ENCODE results near the gene PRELID2.
"Not testable (repeated sequence)": the region's sequence is repeated elsewhere in the genome, so short reads cannot be mapped to it uniquely, and the experiment has no call there.

The PRELID2 gene

DNA sequence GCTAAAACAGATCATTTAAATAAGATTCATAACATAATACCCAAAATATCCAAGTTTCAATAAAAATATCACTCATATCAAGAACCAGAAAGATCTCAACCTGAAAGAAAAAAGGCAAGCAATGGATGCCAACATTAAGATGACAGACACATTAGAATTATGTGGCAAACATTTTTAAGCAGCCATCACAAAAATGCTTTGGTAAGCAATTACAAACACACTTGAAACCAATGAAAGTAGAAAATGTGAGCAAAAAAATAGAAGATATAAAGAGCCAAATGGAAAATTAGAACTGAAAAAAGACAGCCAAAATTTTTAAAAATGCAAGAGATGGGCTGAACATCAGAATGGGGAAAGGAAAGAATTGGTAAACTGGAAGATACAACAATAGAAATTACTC, 96.9 kb downstream of the PRELID2 start:
- Histone ChIP-seq H3K79me2 (ENCODE audit: low read length) (no peaks in the 10 kb centered on the region), H3K4me3 (ENCODE audit: low read length) (no peak overlapping the region), H3K4me2 (ENCODE audit: low read length) (no peak overlapping the region), H3K27me3 (ENCODE audit: low read depth, low read length) (no peaks in the 10 kb centered on the region), H3K4me1 (ENCODE audit: low read length) (no peaks in the 10 kb centered on the region), H3K9me3 (ENCODE audit: insufficient read depth, low read length) (no peaks in the 10 kb centered on the region), H3K36me3 (replicated peaks; ENCODE audit: low read depth, low read length) (no peaks in the 10 kb centered on the region), H3K9ac (ENCODE audit: low read length) (no peak overlapping the region), H4K20me1 (ENCODE audit: insufficient read depth, low read length) (no peaks in the 10 kb centered on the region), H3K27ac (ENCODE audit: low read length) (no peak overlapping the region), H2AFZ (ENCODE audit: low read depth, low read length) (no peak overlapping the region)
- TF ChIP-seq, protein P1, sequence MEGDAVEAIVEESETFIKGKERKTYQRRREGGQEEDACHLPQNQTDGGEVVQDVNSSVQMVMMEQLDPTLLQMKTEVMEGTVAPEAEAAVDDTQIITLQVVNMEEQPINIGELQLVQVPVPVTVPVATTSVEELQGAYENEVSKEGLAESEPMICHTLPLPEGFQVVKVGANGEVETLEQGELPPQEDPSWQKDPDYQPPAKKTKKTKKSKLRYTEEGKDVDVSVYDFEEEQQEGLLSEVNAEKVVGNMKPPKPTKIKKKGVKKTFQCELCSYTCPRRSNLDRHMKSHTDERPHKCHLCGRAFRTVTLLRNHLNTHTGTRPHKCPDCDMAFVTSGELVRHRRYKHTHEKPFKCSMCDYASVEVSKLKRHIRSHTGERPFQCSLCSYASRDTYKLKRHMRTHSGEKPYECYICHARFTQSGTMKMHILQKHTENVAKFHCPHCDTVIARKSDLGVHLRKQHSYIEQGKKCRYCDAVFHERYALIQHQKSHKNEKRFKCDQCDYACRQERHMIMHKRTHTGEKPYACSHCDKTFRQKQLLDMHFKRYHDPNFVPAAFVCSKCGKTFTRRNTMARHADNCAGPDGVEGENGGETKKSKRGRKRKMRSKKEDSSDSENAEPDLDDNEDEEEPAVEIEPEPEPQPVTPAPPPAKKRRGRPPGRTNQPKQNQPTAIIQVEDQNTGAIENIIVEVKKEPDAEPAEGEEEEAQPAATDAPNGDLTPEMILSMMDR (IDR thresholded peaks at IDR 0.05; ENCODE audit: low read depth, low read length), result no peak
- no peak for TF ChIP-seq EZH2phosphoT487 (IDR thresholded peaks at IDR 0.05; ENCODE audit: low read depth)

DNA sequence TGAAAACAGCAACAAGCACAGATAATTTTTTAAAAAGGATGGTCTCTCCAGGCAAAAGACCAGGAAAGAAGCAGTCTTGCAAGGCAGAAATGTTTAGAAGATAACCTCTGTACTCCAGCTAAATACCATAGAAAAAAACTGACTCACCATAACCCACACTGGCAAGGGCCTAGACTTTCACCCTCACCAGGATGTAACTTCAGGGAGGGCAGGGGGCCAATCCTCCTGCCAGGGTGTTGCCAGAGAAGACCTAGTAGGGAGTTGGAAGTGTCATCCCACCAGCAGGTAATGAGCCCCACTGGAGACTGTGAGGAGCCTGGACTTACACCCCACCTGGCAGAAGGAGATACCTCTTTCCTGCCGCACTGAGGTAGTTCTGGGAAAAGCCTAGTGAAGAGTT, 97.6 kb downstream of the PRELID2 start:
- H3K4me3 ChIP-seq (ENCODE audit: low read length), result no peak overlapping the region
- no peaks in the 10 kb centered on the region for H3K9me3 ChIP-seq (ENCODE audit: insufficient read depth, low read length)
- no peak overlapping the region for H3K9ac ChIP-seq (ENCODE audit: low read length)
- H3K4me2 ChIP-seq (ENCODE audit: low read length), result no peak overlapping the region
- H2AFZ ChIP-seq (ENCODE audit: low read depth, low read length), result no peak overlapping the region
- no peaks in the 10 kb centered on the region for H3K79me2 ChIP-seq (ENCODE audit: low read length)
- no peak overlapping the region for H3K27ac ChIP-seq (ENCODE audit: low read length)
- no peak for TF ChIP-seq EZH2phosphoT487 (IDR thresholded peaks at IDR 0.05; ENCODE audit: low read depth)
- TF ChIP-seq, protein P1 (IDR thresholded peaks at IDR 0.05; ENCODE audit: low read depth, low read length), result no peak
- no peaks in the 10 kb centered on the region for H3K36me3 ChIP-seq (replicated peaks; ENCODE audit: low read depth, low read length)
- H3K4me1 ChIP-seq (ENCODE audit: low read length), result no peaks in the 10 kb centered on the region
- no peaks in the 10 kb centered on the region for H4K20me1 ChIP-seq (ENCODE audit: insufficient read depth, low read length)
- H3K27me3 ChIP-seq (ENCODE audit: low read depth, low read length), result no peaks in the 10 kb centered on the region

DNA sequence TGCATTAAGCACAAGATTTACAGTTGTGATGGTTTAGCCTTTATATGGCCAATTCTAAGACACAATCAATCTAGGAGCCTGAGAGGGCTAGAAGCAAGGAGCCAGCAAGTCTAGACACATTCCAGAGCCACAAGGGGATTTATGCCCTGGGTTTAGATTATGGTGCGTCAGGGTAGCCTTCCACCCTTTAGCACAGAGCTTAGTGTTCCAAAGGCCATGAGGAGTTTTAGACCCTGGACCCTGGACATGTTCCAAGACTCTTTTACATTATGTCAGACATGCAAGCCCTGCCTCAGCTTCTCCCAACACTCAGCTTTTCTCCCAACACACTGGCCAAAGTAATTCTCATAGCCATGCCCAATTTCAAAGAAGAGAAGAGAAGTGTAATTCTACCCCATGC, 105.2 kb downstream of the PRELID2 start:
- not testable (repeated sequence) for H3K9me3 ChIP-seq (ENCODE audit: insufficient read depth, low read length); H2AFZ ChIP-seq (ENCODE audit: low read depth, low read length); H3K4me1 ChIP-seq (ENCODE audit: low read length); H3K4me3 ChIP-seq (ENCODE audit: low read length); H4K20me1 ChIP-seq (ENCODE audit: insufficient read depth, low read length); H3K27ac ChIP-seq (ENCODE audit: low read length); H3K27me3 ChIP-seq (ENCODE audit: low read depth, low read length); H3K4me2 ChIP-seq (ENCODE audit: low read length); H3K9ac ChIP-seq (ENCODE audit: low read length); H3K79me2 ChIP-seq (ENCODE audit: low read length); H3K36me3 ChIP-seq (replicated peaks; ENCODE audit: low read depth, low read length)

DNA sequence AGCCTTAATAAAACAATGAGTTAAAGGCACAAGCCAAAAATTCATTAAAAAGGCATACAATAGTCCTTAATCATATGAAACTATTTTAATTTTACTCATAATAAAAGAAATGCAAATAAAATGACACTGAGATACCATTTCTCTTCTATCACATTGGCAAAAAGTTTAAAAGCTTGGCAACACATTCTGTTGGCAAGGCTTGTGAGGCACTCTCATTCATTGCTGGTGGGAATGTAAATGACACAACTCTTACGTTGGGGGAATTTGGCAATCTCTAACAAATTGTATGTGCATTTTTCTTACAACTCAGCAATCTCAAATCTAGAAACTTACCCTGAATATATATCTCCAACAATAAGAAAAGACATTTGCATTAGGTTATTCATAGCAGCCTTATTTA, 111.6 kb downstream of the PRELID2 start:
- Histone ChIP-seq H3K9me3 (ENCODE audit: insufficient read depth, low read length) (no peaks in the 10 kb centered on the region), H3K36me3 (replicated peaks; ENCODE audit: low read depth, low read length) (no peaks in the 10 kb centered on the region), H3K4me3 (ENCODE audit: low read length) (no peak overlapping the region), H4K20me1 (ENCODE audit: insufficient read depth, low read length) (no peaks in the 10 kb centered on the region), H3K79me2 (ENCODE audit: low read length) (no peaks in the 10 kb centered on the region), H3K4me1 (ENCODE audit: low read length) (no peaks in the 10 kb centered on the region), H3K9ac (ENCODE audit: low read length) (no peak overlapping the region), H3K27me3 (ENCODE audit: low read depth, low read length) (no peaks in the 10 kb centered on the region), H3K4me2 (ENCODE audit: low read length) (no peak overlapping the region), H2AFZ (ENCODE audit: low read depth, low read length) (no peak overlapping the region), H3K27ac (ENCODE audit: low read length) (no peak overlapping the region)
- no peak for TF ChIP-seq EZH2phosphoT487 (IDR thresholded peaks at IDR 0.05; ENCODE audit: low read depth)
- TF ChIP-seq, protein P1 (IDR thresholded peaks at IDR 0.05; ENCODE audit: low read depth, low read length), result no peak

DNA sequence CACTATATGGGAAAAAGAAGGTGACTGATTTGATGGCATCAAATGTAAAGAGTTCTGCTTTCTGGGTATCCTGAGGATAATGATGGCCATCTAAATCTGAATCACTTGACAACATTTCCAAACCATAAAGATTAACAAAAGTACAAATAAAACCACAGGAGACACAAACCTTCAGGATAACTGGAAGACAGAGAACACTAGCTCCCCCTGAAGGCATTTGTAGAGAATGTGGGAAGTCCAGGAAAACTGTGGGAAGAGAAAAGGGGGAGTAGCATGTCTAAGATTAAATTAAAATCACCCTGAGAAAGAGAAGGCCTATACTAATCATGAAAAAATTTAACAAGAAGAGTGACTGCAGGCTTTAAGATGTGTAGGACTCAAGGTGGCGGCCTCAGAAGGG, 116.2 kb downstream of the PRELID2 start:
- H4K20me1 ChIP-seq (ENCODE audit: insufficient read depth, low read length), result no peaks in the 10 kb centered on the region
- no peak overlapping the region for H3K4me2 ChIP-seq (ENCODE audit: low read length)
- H3K4me1 ChIP-seq (ENCODE audit: low read length), result no peaks in the 10 kb centered on the region
- H3K4me3 ChIP-seq (ENCODE audit: low read length), result no peak overlapping the region
- H2AFZ ChIP-seq (ENCODE audit: low read depth, low read length), result no peak overlapping the region
- TF ChIP-seq EZH2phosphoT487 (IDR thresholded peaks at IDR 0.05; ENCODE audit: low read depth), result no peak
- TF ChIP-seq, protein P1 (IDR thresholded peaks at IDR 0.05; ENCODE audit: low read depth, low read length), result no peak
- H3K9me3 ChIP-seq (ENCODE audit: insufficient read depth, low read length), result no peaks in the 10 kb centered on the region
- H3K36me3 ChIP-seq (replicated peaks; ENCODE audit: low read depth, low read length), result no peaks in the 10 kb centered on the region
- no peak overlapping the region for H3K27ac ChIP-seq (ENCODE audit: low read length)
- no peak overlapping the region for H3K9ac ChIP-seq (ENCODE audit: low read length)
- H3K79me2 ChIP-seq (ENCODE audit: low read length), result no peaks in the 10 kb centered on the region
- H3K27me3 ChIP-seq (ENCODE audit: low read depth, low read length), result no peaks in the 10 kb centered on the region

Data from OCI-LY3 (cell line).